HCEC 1CT (cell line): Measurements from ENCODE around the gene HES4.
A peak's percentile ranks its signal among the peaks of the same experiment; 100 is the strongest.
"Not testable (repeated sequence)": the region's sequence is repeated elsewhere in the genome, so short reads cannot be mapped to it uniquely, and the experiment has no call there.

ENCODE experiments used
- DNase-seq: peaks from one replicate; pipeline ENCODE4 v3.0.0-alpha.2; 2017

The HES4 gene

DNA sequence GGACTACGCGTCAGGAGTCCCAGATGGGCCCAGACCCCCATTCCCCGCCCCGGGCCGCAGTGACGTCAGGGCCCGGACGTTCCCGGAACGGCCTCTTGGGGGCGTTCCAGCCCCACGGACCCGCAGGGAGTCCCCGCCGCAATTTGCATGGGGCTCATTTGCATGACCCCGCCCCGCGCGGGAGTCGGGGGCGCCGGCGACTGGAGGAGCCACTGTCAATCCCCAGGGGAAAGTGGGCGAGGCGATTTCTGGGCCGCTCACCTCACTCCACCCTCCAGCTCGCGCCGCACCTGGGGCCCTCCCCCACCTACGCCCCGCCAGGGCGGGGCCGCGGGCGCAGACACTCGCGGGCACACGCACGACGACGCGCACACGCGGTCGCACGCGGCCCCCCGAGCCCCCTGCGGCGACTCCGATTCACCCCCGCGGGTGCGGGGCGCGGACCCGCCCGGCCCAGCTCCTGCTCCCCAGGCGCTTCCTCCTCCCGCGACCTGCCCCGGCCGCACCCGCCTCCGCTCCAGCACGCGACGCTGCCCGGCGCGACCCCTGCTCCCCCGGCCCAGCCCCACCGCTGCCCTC lies 33.2 kb upstream of the HES4 start:
- DNase-seq: peak; percentile 39

DNA sequence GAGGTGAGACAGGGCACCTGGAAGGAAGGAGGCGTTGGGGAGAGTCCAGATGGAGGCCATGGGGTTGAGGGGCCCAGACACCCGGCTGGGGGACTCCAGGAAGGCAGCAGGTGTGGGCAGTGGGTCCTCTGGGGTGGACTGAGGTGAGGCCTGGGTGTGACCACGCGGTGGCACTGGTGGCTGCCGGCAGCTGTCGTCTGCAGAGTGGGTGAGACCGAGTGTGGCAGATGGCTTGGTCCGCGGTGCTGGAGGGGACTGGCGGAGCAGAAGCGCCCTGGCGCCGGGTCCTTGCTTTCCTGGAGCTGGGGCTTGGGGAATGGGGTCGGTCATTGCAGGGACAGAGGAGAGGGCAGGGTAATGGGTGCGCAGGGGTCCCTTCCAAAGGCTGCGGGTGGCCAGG lies 32.5 kb upstream of the HES4 start:
- DNase-seq: no peak

DNA sequence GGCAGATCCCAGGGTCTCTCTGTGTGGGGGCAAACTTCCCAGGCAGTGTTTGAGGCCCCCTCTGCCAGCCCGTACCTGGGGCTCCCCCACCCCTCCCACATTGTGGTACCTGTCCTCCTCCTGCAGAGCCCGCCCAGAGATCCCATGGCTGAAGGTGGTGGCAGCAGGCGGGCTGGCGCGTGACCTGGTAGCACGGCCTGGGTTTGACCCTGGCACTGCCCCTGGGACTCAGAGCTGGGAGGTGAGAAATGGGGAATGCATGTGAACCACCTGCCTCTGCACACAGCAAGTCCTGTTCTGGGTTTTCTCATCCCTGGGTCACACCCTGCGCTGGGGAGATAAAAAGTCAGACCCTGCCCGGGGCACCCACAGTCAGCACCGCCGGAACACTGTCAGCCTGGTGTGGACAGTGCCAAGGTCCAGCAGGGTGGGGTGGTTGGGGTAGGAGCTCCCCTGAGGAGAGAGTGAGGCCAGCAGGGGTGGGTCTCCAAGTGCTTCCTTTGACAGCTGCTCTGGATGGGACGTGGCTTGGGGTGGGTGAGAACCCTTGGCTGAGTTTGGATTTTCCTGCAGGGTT lies 31.9 kb upstream of the HES4 start:
- no peak for DNase-seq

DNA sequence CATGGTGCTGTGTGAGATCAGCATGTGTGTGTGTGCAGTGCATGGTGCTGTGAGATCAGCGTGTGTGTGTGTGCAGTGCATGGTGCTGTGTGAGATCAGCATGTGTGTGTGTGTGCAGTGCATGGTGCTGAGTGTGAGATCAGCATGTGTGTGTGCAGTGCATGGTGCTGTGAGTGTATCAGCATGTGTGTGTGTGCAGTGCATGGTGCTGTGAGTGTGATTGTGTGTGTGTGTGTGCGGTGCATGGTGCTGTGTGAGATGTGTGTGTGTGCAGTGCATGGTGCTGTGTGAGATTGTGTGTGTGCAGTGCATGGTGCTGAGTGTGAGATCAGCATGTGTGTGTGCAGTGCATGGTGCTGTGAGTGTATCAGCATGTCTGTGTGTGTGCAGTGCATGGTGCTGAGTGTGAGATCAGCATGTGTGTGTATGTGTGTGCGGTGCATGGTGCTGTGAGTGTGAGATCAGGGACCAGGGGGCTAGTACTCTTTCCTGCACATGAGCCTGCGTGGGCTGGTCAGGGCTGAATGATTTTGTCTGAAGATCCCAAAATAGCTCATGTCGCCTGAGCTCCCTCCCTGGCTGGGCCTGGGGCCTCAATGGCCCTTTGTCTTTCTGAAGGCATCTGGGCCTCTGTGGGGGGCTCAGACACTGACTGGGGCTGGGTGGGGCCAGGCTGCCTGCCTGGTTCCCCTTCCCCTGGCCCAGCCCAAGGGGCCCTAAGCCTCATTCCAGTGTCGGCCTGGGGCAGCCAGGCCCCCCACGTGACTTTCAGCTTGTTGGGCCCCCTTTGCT lies 31.2 kb upstream of the HES4 start:
- not testable (repeated sequence) for DNase-seq

DNA sequence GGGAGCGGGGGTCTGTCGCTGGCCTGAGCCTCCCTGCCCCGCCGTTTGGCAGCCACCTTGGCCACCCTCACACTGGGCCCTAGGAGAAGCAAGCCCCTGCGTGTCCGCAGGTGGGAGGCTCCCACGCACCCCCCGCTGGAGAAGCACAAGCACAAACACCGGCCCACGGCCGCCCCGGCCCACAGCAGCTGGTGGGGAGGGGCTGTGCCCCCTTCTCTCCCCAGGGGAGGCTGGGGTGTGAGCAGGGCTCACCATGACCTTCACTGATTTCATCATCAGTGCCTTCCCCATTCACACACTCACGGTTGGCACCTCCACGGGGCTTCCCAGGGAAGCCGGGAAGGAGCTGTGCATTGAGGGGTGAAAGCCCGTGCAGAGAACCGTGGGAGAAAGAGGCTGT lies 27.9 kb upstream of the HES4 start:
- no peak for DNase-seq

DNA sequence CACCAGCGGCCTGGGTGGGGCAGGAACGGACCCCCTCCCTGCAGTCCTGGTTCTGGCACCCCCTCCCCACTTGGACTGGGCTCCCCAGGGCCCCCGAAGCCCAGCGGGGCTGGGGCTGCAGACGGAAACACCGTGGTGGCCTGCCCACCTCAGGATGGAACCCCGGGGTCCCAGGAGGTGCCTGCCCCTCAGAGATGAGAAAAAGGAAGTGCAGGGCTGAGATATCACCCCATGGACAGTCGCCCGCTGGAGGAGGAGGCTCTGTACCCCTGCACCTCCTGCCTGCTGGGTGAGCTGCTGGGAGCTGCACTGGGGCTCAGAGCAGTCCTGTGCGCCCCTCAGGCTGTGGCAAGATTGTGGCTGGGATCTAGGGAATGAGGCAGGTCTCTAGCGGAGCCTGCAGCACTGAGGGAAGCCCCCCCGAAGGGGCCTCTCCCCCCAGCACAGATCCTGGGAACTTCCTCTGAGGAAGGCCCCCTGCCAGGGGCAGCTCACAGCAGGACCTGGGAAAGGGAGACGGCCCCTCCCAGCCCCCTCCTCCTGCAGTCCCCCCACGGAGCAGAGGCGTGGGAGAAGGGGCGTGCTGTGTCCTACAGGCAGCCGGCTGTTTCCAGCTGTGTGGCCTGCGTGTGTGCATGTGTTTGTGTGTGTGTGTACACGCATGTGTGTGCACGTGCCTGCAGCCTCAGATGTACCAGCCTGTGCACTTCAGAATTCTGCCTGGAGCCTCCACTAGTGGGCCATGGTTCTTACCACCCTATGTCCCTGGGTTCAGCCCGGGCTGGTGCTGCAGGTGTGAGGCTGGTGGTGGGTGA lies 26.9 kb upstream of the HES4 start:
- DNase-seq: no peak

DNA sequence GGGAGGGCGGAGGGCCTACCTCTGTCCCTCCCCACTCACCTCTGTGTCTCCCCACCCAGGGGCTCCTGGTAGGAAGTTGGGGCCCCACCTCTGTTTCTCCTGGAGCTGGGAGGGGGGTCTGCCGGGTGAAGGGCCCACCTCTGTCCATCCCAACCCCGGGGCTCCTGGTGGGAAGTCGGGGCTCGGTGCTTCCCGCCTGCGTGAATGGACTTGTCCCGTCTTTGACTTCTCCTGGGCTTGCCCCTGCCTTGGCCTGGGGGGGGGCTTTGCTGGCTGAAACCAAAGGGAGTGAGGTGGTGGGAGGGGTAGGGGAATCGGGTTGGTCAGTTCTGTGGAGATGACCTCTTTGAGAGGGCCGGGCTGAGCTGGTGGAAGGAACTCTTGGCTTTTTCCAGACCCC lies 25.8 kb upstream of the HES4 start:
- DNase-seq: no peak

DNA sequence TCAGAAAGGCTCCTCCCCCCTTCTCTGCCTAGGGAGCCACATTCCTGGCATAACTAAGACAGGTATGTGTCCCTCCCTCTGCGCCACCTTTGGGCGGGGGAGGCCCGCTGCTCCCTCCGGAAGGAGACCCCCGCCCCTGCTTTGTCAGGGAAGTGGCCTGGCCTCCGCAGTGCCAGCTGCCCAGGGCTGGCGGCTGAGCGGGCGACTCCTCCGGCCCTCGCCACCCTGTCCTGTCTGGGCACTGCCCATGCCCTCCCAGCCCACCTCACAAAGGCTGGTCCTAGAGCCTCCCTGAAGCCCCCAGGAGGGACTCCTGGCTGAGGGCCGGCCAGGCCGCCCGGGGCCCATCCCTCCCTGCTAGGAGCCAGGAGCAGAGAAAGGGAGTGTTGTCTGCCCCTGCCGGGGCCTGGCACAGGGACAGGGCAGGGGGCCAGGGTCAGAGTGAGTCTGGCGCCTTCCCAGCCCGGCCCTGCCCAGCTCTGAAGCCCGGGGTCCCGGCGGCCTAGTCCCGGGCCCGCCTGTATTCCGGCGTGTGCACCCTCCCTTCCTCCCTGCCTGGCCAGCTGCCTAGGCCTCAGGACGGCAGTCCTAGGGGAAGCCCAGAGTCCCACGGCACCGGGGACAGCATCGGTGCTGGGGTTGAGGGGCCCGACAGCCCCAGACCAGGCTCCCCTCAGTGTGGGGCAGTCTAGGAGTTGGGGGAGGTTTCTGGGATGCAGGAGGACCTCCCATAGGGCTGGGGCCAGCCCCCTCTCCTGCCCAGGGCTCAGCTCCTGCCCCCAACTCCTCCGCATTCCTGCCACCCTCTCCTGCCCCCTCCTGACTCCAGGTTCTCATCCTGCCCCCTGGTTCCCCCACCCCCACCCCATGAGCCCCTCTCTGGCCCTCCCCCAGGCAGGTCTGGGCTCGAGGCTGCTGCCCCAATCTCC lies 25.1 kb upstream of the HES4 start:
- no peak for DNase-seq

DNA sequence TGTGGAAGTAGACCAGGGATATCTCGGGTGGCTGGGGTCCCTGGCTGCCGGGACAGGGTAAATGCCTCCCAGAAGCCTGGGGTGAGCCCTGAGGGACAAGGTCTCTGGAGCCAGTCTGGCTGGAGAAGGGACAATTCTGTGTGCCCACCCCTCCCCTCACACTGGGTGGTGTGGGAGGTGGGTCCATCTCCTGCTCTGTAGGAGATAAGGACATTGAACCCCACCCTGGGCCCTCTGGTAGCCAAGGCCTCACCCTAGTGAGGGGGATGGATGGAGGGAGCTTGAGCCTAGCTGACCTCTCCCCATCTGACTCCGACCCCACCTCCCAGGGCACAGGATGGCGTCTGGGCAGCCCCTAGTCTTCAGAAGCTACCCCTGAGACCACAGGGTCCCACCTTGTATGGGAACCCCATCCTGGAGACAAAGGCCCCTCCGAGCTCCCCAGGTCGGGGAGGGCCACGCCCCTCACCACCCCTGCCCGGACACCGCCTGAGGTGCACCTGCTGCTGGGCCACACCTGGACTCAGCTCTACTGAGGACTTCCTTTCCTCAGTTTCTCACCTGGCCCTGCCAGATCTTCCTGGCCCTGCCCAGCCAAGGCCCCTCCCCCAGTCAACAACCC lies 24.4 kb upstream of the HES4 start:
- no peak for DNase-seq

DNA sequence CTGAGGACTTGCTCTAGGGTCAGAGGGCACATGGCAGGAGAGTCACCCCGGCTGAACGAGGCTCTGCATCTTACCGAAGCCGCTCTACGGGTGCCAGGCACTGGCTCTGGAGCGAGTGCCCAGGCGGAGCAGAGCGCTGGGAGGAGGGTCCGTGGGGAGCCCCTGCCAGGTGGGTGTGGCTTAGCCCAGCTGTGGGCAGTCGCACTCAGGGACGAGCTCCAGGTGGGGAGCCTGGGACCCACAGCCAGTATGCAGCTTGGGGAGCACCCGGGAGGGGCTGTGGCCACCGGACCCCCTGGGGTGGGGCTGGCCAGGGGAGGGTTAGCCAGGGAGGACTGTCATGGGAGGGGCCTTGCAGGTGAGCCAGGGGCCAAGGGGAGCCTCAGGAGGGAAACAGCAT lies 23.8 kb upstream of the HES4 start:
- no peak for DNase-seq

DNA sequence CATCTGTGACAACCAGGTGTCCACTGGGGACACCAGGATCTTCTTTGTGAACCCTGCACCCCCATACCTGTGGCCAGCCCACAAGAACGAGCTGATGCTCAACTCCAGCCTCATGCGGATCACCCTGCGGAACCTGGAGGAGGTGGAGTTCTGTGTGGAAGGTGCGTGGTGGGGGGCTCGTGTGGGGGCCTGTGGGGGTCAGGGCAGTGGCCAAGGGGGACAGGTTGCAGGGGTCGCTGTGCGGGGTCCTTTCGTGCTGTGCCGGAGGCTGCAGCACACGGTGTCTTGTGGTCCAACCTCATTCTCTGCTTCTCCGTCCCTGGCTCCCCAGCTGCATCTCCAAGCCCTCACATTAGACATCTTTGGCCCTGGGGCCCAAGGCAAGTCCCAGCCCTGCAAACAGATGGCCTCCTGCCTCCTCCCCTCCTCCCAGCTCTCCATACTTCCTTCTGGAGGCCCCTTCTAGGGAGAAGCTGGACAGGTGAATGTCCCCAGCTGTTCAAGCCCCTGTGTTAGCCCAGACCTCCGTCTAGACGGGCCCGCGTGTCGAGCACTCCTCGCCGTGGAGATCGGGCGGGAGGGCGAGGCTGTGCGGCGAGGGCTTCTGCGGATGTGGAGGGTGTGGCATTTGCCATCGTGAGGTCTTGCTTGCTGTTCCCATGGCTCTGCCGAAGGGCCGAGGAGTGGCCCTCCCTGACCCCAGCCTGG lies 22.6 kb upstream of the HES4 start:
- no peak for DNase-seq

DNA sequence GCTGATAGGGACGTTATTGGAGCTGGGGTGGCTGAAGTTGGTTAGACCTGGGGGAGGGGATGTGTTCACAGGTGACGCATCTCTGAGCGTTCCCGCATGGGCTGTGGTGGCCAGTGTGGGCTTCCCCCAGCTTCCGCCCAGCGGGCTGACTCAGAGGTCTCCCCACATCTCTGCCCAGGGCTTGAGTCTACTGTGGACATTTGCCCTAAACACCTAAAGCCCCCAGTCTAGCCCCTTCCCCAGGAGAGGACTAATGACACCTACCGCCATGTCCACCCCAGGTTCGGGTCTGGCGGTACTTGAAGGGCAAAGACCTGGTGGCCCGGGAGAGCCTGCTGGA lies 22.0 kb upstream of the HES4 start:
- DNase-seq: peak; percentile 71

DNA sequence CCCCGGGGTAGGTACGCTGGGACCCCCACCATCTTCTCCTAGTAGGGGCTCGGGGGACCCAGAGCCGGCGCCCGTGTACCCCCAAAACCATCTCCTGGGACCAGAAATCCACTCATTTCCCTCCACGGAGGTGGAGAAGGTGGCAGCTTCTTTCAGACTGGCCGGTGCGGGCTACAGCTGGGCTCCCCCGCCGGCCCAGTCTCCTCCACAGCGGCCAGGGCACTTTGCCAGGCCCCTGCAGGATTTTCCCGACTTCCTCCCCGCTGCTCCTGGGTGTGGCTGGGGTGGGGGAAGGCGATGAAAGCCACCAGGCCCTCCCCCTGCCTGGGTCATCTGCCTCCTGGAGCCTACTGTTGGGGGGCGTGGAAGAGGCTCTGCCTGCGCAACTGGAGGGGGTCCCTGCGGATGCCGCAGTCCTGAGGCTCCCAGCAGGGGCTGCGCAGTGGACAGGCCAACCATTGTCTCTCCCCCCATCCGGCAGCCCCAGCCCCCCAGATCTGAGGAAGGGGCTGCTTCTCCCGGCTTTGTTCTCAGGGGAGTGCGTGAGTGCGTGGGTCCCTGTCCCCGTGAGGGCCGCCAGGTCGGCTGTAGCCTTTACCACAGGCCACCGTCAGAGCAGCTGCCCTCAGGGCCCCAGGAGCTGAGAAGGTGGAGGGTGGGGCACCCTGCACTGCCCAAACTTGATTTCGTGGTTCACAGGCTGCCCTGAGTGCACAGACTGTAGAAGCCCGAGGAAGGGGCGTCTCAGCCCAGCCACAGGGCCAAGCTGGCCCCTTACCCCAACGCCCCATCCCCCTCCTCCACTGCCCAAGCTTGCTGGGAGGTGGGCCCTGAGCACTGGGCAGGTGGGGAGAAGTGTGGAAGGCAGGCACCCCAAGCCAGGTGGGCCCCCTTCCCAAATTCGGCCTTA lies 21.4 kb upstream of the HES4 start:
- DNase-seq: peak; percentile 69

DNA sequence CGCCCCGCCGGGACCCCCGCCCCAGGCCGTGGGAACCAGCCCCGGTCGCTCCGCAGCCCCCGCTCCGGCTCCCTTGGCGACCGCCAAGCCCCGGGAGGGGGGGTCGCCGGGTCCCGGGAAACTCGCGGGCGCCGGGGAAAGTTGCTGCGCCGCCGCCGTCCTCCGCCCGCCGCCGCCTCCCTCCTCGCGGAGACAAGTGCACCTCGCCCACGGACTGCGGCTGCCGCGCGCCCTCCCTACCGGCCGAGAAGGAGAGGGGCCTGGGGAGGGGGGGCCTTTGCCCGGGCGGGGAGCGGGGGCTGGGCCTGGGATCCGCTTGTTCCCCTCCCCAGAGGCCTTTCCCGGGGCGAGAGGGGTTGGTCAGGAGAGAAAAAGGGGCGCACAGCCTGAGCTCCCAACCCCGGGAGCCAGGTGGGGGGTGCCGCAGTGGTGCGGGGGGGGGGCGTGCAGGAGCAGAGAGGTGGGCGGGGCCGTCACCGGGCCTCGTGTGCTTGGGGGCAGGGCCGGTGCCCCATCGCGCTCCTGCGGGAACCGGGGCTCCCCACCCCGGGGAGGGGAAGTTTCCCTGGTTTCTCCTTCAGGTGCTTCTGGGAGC lies 20.6 kb upstream of the HES4 start:
- DNase-seq: peak; percentile 22

DNA sequence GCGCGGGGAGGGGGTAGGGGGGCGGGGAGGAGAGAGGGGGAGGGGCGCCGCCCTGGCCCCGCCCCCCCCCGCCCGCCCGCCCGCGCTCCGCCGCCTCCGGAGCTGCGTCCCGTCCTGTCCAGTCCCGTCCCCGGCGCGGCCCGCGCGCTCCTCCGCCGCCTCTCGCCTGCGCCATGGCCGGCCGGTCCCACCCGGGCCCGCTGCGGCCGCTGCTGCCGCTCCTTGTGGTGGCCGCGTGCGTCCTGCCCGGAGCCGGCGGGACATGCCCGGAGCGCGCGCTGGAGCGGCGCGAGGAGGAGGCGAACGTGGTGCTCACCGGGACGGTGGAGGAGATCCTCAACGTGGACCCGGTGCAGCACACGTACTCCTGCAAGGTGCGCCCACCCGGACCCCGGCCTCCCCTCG lies 20.1 kb upstream of the HES4 start, which contains the start of gene AGRN:
TSS of gene AGRN (plus strand) at position 121 of the 405 bp plus-strand sequence. CDS start at position 174, 53 bp downstream.
- peak; percentile 42 for DNase-seq

DNA sequence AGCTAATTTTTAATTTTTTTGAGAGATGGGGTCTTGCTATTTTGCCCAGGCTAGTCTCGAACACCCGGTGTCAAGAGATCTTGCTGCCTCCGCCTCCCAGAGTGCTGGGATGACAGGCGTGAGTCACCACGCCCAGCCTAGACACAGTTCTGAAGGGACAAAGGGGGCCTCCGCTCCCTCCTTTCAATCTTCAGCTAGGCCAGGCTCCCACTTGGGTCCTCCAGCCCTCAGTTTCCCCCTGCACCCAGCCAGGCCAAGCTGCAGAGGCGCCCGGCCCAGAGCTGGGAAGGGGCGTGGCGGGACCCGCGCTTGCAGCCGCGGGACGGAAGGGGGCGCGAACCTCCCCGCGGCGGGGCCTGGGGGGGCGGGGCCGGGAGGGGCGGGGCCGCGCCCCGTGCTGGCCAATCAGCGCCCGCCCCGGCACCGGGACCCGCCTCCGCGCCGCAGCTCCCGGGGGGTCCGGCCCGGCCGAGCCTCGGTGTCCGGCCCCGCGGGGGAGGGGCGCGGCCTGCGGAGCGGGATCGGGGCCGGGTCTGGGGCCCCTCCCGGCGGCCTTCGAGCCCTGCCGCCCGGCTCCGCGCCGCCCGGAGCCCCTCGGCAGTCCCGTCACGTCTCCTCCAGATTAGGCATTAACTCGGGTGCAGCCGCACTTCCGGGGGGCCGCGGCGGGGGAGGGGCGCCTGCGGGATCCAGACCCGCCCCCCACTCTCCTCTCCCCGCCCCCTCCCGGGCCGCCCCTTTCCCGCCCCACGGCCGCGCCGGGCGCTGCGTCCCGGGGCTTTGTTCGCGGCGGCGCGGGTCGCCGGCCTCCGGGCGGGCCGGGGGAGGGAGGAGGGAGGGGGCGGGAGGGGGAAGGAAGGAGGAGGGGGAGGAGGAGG lies 19.5 kb upstream of the HES4 start:
- peak; percentile 82 for DNase-seq

DNA sequence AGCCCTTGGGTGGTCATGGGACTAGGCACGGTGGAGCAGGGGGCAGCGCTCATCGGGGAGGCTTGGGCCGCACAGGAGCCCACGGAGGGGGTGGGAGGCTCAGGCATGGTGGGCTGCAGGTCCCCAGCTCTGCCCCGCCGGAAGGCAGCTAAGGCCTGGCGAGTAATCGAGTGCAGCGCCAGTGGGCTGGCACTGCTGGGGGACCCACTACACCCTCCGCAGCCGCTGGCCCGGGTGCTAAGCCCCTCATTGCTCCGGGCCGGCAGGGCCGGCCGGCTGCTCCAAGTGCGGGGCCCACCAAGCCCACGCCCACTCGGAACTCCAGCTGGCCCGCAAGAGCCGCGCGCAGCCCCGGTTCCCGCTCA lies 18.4 kb upstream of the HES4 start:
- not testable (repeated sequence) for DNase-seq

DNA sequence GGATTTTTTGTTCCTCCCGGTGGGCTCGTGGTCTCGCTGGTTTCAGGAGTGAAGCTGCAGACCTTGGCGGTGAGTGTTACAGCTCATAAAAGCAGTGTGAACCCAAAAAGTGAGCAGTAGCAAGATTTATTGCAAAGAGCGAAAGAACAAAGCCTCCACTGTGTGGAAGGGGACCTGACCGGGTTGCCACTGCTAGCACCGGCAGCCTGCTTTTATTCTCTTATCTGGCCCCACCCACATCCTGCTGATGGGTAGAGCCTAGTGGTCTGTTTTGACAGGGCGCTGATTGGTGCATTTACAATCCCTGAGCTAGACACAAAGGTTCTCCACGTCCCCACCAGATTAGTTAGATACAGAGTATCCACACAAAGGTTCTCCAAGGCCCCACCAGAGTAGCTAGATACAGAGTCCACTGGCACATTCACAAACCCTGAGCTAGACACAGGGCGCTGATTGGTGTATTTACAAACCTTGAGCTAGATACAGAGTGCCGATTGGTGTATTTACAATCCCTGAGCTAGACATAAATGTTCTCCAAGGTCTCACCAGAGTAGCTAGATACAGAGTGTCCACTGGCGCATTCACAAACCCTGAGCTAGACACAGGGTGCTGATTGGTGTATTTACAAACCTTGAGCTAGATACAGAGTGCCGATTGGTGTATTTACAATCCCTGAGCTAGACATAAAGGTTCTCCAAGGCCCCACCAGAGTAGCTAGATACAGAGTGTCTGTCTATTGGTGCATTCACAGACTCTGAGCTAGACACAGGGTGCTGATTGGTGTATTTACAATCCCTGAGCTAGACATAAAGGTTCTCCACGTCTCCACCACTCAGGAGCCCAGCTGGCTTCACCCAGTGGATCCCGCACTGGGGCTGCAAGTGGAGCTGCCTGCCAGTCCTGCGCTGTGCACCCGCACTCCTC lies 17.8 kb upstream of the HES4 start:
- DNase-seq: not testable (repeated sequence)
